Ovary (tissue), 9 donors: ENCODE data around the gene ETNPPL. TPM values are rescaled to one million over a fixed set of nuclear protein-coding genes. Genes with fewer than 3 reads are reported as not detected.

Experiments used
- DNase-seq, 5 donors: peaks; one replicate each; pipeline ENCODE4 v3.0.0-alpha.2; 2019 to 2020
- H3K27ac ChIP-seq, 2 donors: fragments of 200-600 bp; one replicate each; pipeline versions ENCODE4 v1.5.1 to v1.8.0; 2019 to 2022
- H3K27me3 ChIP-seq: fragments of 200-600 bp; one replicate; pipeline ENCODE4 v1.8.0; 2022
- H3K36me3 ChIP-seq: fragments of 200-600 bp; sonication (generic); one replicate; pipeline ENCODE4 v1.5.1; 2019
- H3K4me1 ChIP-seq: one replicate; pipeline ENCODE4 v1.8.1; 2013; ENCODE audit warnings: mild to moderate bottlenecking, moderate library complexity; ENCODE audit not compliant: insufficient read depth
- H3K4me3 ChIP-seq: fragments of 200-600 bp; sonication (generic); one replicate; pipeline ENCODE4 v1.5.1; 2017
- H3K9me3 ChIP-seq, 2 donors: fragments of 200-600 bp in 1 of 2; sonication (generic) in 1 of 2; one replicate each; pipeline versions ENCODE4 v1.5.1 to v1.8.1; 2013 to 2019; ENCODE audit warnings: mild to moderate bottlenecking in 1 of 2, moderate library complexity in 1 of 2
- EP300 ChIP-seq: sonication (generic); formaldehyde crosslinking; IDR thresholded peaks from one replicate; pipeline ENCODE4 v1.6.1; 2017; ENCODE audit warnings: antibody characterized with exemption
- POLR2A ChIP-seq: fragments of 450-650 bp; IDR thresholded peaks from one replicate; pipeline ENCODE4 v1.6.1; 2017; ENCODE audit warnings: antibody characterized with exemption, mild to moderate bottlenecking, moderate library complexity
- WGBS, 3 donors: extraction: QIAGEN DNeasy Blood & Tissue Kit in 1 of 3; methylation state at CpG; one replicate each; pipeline versions ENCODE4 v1.1.5 to v1.1.7; 2013 to 2017; 5-methylcytosine and 5-hydroxymethylcytosine counted together
- intact Hi-C, 4 donors: fragments of 100-400 bp; cut with DNase I; formaldehyde crosslinking; loops; one replicate each; pipeline versions ENCODE4 v1.11.0 to v1.15.1; 2022 to 2023
- polyA plus RNA-seq, 2 donors: library from polyadenylated mRNA; stranded (reverse); fragments of 200-250 nt in 1 of 2; fragments of 350-450 nt in 1 of 2; fragmentation: Illumina TruSeq in 1 of 2; extraction: RNeasy Lipid Tissue Mini Kit (QIAGEN cat#74804) in 1 of 2; gene quantifications; one replicate each; pipeline ENCODE4 v1.2.3, GENCODE V29; 2013 to 2014
- total RNA-seq, 7 donors: library from RNA; depleted of rRNA in 2 of 7; stranded (reverse); fragments of >200 nt in 2 of 7; fragmentation: NEBNext Ultra II Directional in 3 of 7; extraction: Animal tissue kit (Norgen Biotek cat#: 25700) in 3 of 7; gene quantifications; one replicate each; pipeline versions ENCODE4 v1.1.0 to v1.2.4, GENCODE V29; 2016 to 2023
- TF ChIP-seq, protein P1 (sequence below), 3 donors: fragments of 450-650 bp in 2 of 3; fragments of 200-600 bp in 1 of 3; IDR thresholded peaks; one replicate each; pipeline versions ENCODE4 v1.5.1 to v1.8.0; 2016 to 2022; ENCODE audit warnings: antibody characterized with exemption in 3 of 3, mild to moderate bottlenecking in 1 of 3
- donor health status: DM: no; HTN: no; CAD: no; lungs with moderate emphysema.
- donor health status: DM: no; HTN: no; CAD: no.
- donor health status: Bipolar disorder and iron deficiency.
- donor health status: DM: yes; HTN: yes; CAD: no.
- donor health status: DM: no; HTN: no; CAD: no.
- donor health status: DM: yes; HTN: yes; CAD: no.

The ETNPPL gene
- total and polyA plus RNA-seq, 9 donors = 0.05 to 2.3 (median 0.31) TPM; not detected in 3

DNA sequence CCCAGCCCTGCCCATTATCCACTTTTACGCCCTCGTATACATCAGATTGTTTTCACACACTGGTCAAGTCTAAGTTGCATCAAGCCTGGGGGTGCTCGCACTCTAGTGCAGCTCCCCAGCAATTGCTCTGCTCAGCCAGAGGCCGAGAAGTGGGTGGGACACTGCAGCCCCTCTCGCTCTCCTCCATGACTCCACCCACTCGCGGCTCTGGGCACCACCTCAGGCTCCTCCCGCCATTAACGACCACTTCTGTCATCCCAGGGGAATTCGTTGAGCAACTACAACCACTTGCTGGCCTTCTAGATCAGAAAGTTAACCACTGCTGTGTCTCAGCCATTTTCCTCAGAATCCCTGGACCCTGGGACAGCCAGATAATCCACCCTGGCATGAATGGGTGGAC lies 53.6 kb downstream of the ETNPPL start:
- no peak for TF ChIP-seq POLR2A
- TF ChIP-seq, protein P1, sequence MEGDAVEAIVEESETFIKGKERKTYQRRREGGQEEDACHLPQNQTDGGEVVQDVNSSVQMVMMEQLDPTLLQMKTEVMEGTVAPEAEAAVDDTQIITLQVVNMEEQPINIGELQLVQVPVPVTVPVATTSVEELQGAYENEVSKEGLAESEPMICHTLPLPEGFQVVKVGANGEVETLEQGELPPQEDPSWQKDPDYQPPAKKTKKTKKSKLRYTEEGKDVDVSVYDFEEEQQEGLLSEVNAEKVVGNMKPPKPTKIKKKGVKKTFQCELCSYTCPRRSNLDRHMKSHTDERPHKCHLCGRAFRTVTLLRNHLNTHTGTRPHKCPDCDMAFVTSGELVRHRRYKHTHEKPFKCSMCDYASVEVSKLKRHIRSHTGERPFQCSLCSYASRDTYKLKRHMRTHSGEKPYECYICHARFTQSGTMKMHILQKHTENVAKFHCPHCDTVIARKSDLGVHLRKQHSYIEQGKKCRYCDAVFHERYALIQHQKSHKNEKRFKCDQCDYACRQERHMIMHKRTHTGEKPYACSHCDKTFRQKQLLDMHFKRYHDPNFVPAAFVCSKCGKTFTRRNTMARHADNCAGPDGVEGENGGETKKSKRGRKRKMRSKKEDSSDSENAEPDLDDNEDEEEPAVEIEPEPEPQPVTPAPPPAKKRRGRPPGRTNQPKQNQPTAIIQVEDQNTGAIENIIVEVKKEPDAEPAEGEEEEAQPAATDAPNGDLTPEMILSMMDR (IDR thresholded peaks at IDR 0.05) = no peak
- no peak for TF ChIP-seq EP300
- intact Hi-C loops = no loop called here
- Histone ChIP-seq H3K4me3 (no peak overlapping the region), H3K27me3 (no peaks in the 10 kb centered on the region), H3K4me1 (no peaks in the 10 kb centered on the region), H3K36me3 (no peaks in the 10 kb centered on the region), H3K9me3 (no peaks in the 10 kb centered on the region), H3K27ac (no peak overlapping the region)
- WGBS, 3 donors = 87 to 89% (median 89%) methylated on average over 10 of the region's 10 CpGs
- no peak for DNase-seq

DNA sequence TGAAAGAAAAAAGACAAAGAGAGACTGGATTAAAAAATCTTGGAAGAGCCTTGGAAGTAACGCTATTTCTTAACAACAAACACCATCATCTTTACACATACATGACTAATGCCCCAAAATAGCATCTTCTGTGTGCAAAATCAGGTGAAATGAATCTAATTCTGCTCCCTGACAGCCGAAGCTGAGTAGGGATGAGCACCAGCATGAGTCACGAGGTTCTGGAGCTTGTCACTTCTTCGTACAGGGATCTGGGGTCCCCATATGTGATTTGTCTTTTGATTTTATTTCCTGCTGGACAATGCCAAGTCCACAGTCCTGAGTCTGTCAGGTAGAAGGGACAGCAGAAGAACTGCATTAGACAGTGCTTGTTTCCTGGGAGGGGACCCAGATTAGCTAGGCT lies 56.6 kb downstream of the ETNPPL start:
- Histone ChIP-seq H3K4me1 (no peaks in the 10 kb centered on the region), H3K27ac (no peak overlapping the region)

GRCh38 chr4:108703966-108704365 lies 58.9 kb downstream of the ETNPPL start:
- TF ChIP-seq, protein P1 (IDR thresholded peaks at IDR 0.05) = no peak
- no peak for TF ChIP-seq EP300
- no peak for TF ChIP-seq POLR2A
- no peak for DNase-seq

More for the DNA sequence above, 56.6 kb downstream of the ETNPPL start:
- no peak for DNase-seq
- no peaks in the 10 kb centered on the region for H3K36me3 ChIP-seq
- no peaks in the 10 kb centered on the region for H3K9me3 ChIP-seq
- H3K4me3 ChIP-seq = no peak overlapping the region
- intact Hi-C loops = no loop called here
- no peaks in the 10 kb centered on the region for H3K27me3 ChIP-seq
- TF ChIP-seq EP300 (no peak), POLR2A (no peak)
- TF ChIP-seq, protein P1 (IDR thresholded peaks at IDR 0.05) = no peak
- 58 to 66% (median 61%) methylated on average over 4 of the region's 4 CpGs for WGBS, 3 donors

GRCh38 chr4:108703370-108703769 lies 59.5 kb downstream of the ETNPPL start:
- Histone ChIP-seq H3K9me3 (no peaks in the 10 kb centered on the region), H3K4me1 (no peaks in the 10 kb centered on the region), H3K27me3 (no peaks in the 10 kb centered on the region), H3K4me3 (no peak overlapping the region), H3K36me3 (no peaks in the 10 kb centered on the region), H3K27ac (no peak overlapping the region)
- TF ChIP-seq, protein P1 (IDR thresholded peaks at IDR 0.05) = no peak
- TF ChIP-seq EP300 (no peak), POLR2A (no peak)
- intact Hi-C loops = no loop called here
- DNase-seq = no peak

More at GRCh38 chr4:108703966-108704365, 58.9 kb downstream of the ETNPPL start:
- 55 to 69% (median 61%) methylated on average over 2 of the region's 2 CpGs for WGBS, 3 donors
- H3K27ac ChIP-seq = no peak overlapping the region
- H3K4me1 ChIP-seq = no peaks in the 10 kb centered on the region
- intact Hi-C loops = no loop called here
- H3K9me3 ChIP-seq = no peaks in the 10 kb centered on the region
- H3K36me3 ChIP-seq = no peaks in the 10 kb centered on the region
- no peak overlapping the region for H3K4me3 ChIP-seq
- no peaks in the 10 kb centered on the region for H3K27me3 ChIP-seq

- DNase-seq = no peak
- WGBS, 3 donors = 65 to 80% (median 78%) methylated on average over 3 of the region's 3 CpGs
- no peak for TF ChIP-seq EP300
- TF ChIP-seq, protein P1 (IDR thresholded peaks at IDR 0.05) = no peak
- no peak for TF ChIP-seq POLR2A
These were observed 59.9 kb downstream of the ETNPPL start for GRCh38 chr4:108702960-108703359.

More at GRCh38 chr4:108702960-108703359, 59.9 kb downstream of the ETNPPL start:
- no peak overlapping the region for H3K27ac ChIP-seq
- H3K9me3 ChIP-seq = no peaks in the 10 kb centered on the region
- no peak overlapping the region for H3K4me3 ChIP-seq
- intact Hi-C loops = no loop called here
- no peaks in the 10 kb centered on the region for H3K27me3 ChIP-seq
- no peaks in the 10 kb centered on the region for H3K4me1 ChIP-seq
- H3K36me3 ChIP-seq = no peaks in the 10 kb centered on the region
